Epithelial cell of esophagus (primary cell): Measurements from ENCODE around the gene NREP.

Source experiments
- DNase-seq: peaks from one replicate; pipeline ENCODE4 v3.0.0; 2010; ENCODE audit warnings: low read depth
- H3K4me3 ChIP-seq: 2 replicates; pipeline ENCODE4 v1.5.1; 2011; ENCODE audit warnings: mild to moderate bottlenecking, low read length, control low read depth
- CTCF ChIP-seq: IDR thresholded peaks from 2 replicates; pipeline ENCODE4 v1.5.1; 2011; ENCODE audit warnings: low read depth, mild to moderate bottlenecking, low read length, control low read depth, inconsistent platforms; ENCODE audit not compliant: insufficient read depth; ENCODE audit errors: missing control alignments

Gene NREP

GRCh38 chr5:111792471-111793058 is 35.6 kb upstream of the NREP start:
- DNase-seq = no peak
- H3K4me3 ChIP-seq = no peak overlapping the region
- TF ChIP-seq CTCF = no peak

GRCh38 chr5:111790295-111790694 is 33.3 kb upstream of the NREP start:
- no peak for TF ChIP-seq CTCF
- H3K4me3 ChIP-seq = no peak overlapping the region
- DNase-seq = no peak

GRCh38 chr5:111787006-111787405 is 30.0 kb upstream of the NREP start:
- no peak overlapping the region for H3K4me3 ChIP-seq
- no peak for DNase-seq
- TF ChIP-seq CTCF = no peak

GRCh38 chr5:111784491-111785181 is 27.6 kb upstream of the NREP start:
- DNase-seq = no peak
- TF ChIP-seq CTCF = no peak

GRCh38 chr5:111783537-111783936 is 26.5 kb upstream of the NREP start:
- peak; percentile 69 for DNase-seq
- no peak overlapping the region for H3K4me3 ChIP-seq
- no peak for TF ChIP-seq CTCF

More at GRCh38 chr5:111784491-111785181, 27.6 kb upstream of the NREP start:
- H3K4me3 ChIP-seq = no peak overlapping the region

GRCh38 chr5:111782216-111782615 is 25.2 kb upstream of the NREP start:
- TF ChIP-seq CTCF = no peak
- no peak overlapping the region for H3K4me3 ChIP-seq
- DNase-seq = peak; percentile 40

- TF ChIP-seq CTCF = no peak
- DNase-seq = no peak
- no peak overlapping the region for H3K4me3 ChIP-seq
Observed at GRCh38 chr5:111781200-111781599, 24.2 kb upstream of the NREP start.
